Heart left ventricle (tissue), 16 donors: Measurements from ENCODE around the gene PI4KA. TPM values are rescaled to one million over a fixed set of nuclear protein-coding genes. Genes with fewer than 3 reads are reported as not detected.
A peak's percentile ranks its signal among the peaks of the same experiment; 100 is the strongest.

Experiments
- ATAC-seq, 4 donors: fragments of 200-7000 bp; cut with Tn5 transposase; one replicate each; pipeline ENCODE4 v1.9.1; 2020 to 2022; ENCODE audit warnings: moderate library complexity in 4 of 4, mild to moderate bottlenecking in 3 of 4, moderate number of reproducible peaks in 1 of 4
- DNase-seq, 5 donors: peaks; one replicate each; pipeline ENCODE4 v3.0.0-alpha.2; 2020
- H3K27ac ChIP-seq, 12 donors: fragments of 200-600 bp; sonication (generic) in 4 of 12; one replicate each; pipeline versions ENCODE4 v1.5.0 to v1.8.0; 2016 to 2022; ENCODE audit warnings: mild to moderate bottlenecking in 2 of 12
- H3K27me3 ChIP-seq, 9 donors: fragments of 200-600 bp; sonication (generic) in 2 of 9; one replicate each; pipeline versions ENCODE4 v1.5.1 to v1.8.0; 2016 to 2022; ENCODE audit warnings: mild to moderate bottlenecking in 3 of 9
- H3K36me3 ChIP-seq, 9 donors: fragments of 200-600 bp; sonication (generic) in 2 of 9; one replicate each; pipeline versions ENCODE4 v1.5.0 to v1.8.0; 2018 to 2022; ENCODE audit warnings: mild to moderate bottlenecking in 2 of 9
- H3K4me1 ChIP-seq, 12 donors: fragments of 200-600 bp; sonication (generic) in 4 of 12; one replicate each; pipeline versions ENCODE4 v1.5.0 to v1.8.0; 2016 to 2022; ENCODE audit warnings: mild to moderate bottlenecking in 3 of 12
- H3K4me3 ChIP-seq, 12 donors: fragments of 200-600 bp; sonication (generic) in 4 of 12; one replicate each; pipeline versions ENCODE4 v1.5.0 to v1.8.0; 2017 to 2022; ENCODE audit warnings: mild to moderate bottlenecking in 9 of 12, moderate library complexity in 4 of 12
- H3K9me3 ChIP-seq, 12 donors: fragments of 200-600 bp; sonication (generic) in 4 of 12; one replicate each; pipeline versions ENCODE4 v1.5.0 to v1.8.0; 2016 to 2022; ENCODE audit warnings: mild to moderate bottlenecking in 1 of 12
- CTCF ChIP-seq, 12 donors: fragments of 200-600 bp; sonication (generic) in 4 of 12; IDR thresholded peaks; one replicate each; pipeline versions ENCODE4 v1.5.0 to v1.8.0; 2018 to 2022; ENCODE audit warnings: antibody characterized with exemption in 12 of 12, mild to moderate bottlenecking in 5 of 12
- POLR2A ChIP-seq, 2 donors: fragments of 450-650 bp; IDR thresholded peaks; one replicate each; pipeline ENCODE4 v1.6.1; 2017; ENCODE audit warnings: antibody characterized with exemption in 2 of 2, mild to moderate bottlenecking in 2 of 2, moderate library complexity in 2 of 2
- WGBS, 4 donors: extraction: QIAGEN DNeasy Blood & Tissue Kit in 2 of 4; methylation state at CpG; one replicate each; pipeline versions ENCODE4 v1.1.5 to v1.1.7; 2013 to 2018; 5-methylcytosine and 5-hydroxymethylcytosine counted together
- intact Hi-C, 10 donors: fragments of 100-400 bp; cut with DNase I; formaldehyde crosslinking; loops; one replicate each; pipeline versions ENCODE4 v1.11.1 to v1.14.2; 2022
- long read RNA-seq, 3 donors: library from polyadenylated mRNA; unstranded; transcript quantifications; one replicate each; pipeline ENCODE4 v2.0.0, GENCODE V29; 2020 to 2021
- polyA plus RNA-seq, 2 donors: library from polyadenylated mRNA; stranded (reverse); fragments of 200-250 nt; gene quantifications; one replicate each; pipeline ENCODE4 v1.2.3, GENCODE V29; 2013
- total RNA-seq, 9 donors: library from RNA; depleted of rRNA in 2 of 9; stranded (reverse); fragments of >200 nt in 2 of 9; fragmentation: NEBNext Ultra II Directional in 3 of 9; extraction: Animal tissue kit (Norgen Biotek cat#: 25700) in 3 of 9; gene quantifications; one replicate each; pipeline versions ENCODE4 v1.1.0 to v1.2.4, GENCODE V29; 2016 to 2023
- donor health status: ischemic (EF 13 %, LVEDD 7.1; RV severe dilation, severe dysfunction).
- donor health status: healthy with polysubstance abuse.
- donor health status: DM: no; HTN: yes; CAD: no.
- donor health status: DM: no; HTN: no; CAD: no.
- donor health status: ischemic (EF 25% LVEDD 6.9; RV normal size, moderate dysfunction).
- donor health status: ischemic (EF 25% LVEDD 5.7; RV mildly dilated, moderate dysfunction).
- donor health status: healthy.
- donor health status: DM: yes; HTN: yes; CAD: no.
- donor health status: ischemic (EF 35%, LVEDD 5.7; RV mildly dilated, moderate dysfunction).
- donor health status: nonischemic (EF 11% LVEDD 7.7; RV severe dilation, severe dysfunction).
- donor health status: DM: yes; HTN: yes; CAD: no.
- donor health status: PGD.
- donor health status: ischemic (EF 29% LVEDD 5.4; RV normal size, mild dysfunction).
- donor health status: nonischemic (EF 23%, LVEDD 6.1; RV moderate dilation, normal function).

Gene PI4KA
- total RNA-seq (10 to 100 TPM; 34.6 to 66.4 (median 48.3) TPM), polyA plus RNA-seq (10 to 100 TPM; 20.6 to 46.9 TPM)
- long read RNA-seq, donor 1, full-length matches to known transcripts: 5 of 35 reads
- long read RNA-seq, donor 1, partial matches to known transcripts: 26 of 35 reads
- long read RNA-seq, donor 1, other reads (novel, unspliced or antisense): 4 of 35 reads
- long read RNA-seq, donor 2, transcript PI4KA-209 (23 exons, 3,026 nt): major isoform, 6 of 35 reads
- long read RNA-seq, donor 2, partial matches to known transcripts: 26 of 35 reads
- long read RNA-seq, donor 2, other reads (novel, unspliced or antisense): 3 of 35 reads
- long read RNA-seq, donor 3, full-length matches to known transcripts: 7 of 57 reads
- long read RNA-seq, donor 3, partial matches to known transcripts: 36 of 57 reads
- long read RNA-seq, donor 3, other reads (novel, unspliced or antisense): 14 of 57 reads

DNA sequence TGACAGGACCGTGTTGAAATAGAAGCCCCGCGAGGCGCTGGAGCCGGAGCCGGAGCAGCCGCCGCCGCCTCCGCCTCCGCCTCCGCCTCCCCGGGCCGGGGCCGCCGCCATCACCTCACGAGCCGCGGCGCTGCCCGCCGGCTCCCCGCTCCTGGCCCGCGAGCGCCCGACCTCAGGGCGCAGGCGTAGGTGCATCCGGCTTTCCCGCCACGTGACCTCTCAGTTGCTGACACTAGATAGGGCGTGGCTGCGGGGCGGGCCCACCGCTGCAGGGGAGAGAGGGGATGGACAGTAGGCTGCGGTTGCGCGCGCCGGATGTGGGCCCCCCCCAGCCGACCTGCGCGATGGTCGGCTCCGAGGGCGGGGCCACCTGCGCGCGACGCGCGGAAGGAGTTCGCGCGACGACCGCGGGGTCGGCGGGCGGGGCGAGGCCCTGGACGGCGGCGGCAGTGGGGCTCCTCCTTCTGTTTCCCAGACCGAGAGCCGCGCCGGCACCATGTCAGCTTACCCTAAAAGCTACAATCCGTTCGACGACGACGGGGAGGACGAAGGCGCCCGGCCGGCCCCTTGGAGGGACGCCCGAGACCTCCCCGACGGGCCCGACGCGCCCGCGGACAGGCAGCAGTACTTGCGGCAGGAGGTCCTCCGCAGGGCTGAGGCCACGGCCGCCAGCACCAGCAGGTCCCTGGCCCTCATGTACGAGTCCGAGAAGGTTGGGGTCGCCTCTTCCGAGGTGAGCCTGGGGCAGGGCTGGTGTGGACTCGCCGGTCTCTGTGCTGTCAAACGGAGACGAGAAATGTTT lies at the start of gene PI4KA, which contains the start of gene SNAP29:
TSS of gene PI4KA (minus strand) at position 197 of the 802 bp plus-strand sequence. CDS start at position 111, 86 bp downstream.
TSS of gene SNAP29 (plus strand) at position 393 of the 802 bp plus-strand sequence. CDS start at position 497, 104 bp downstream.
- Histone ChIP-seq H3K27me3 (no peaks in the 10 kb centered on the region), H3K27ac (peak within 1 kb of the TSS; percentile 59 to 95 (median 90)), H3K4me1 (peaks cover 0 to 64% (median 32%) of the 10 kb centered on the region in 12 donors), H3K36me3 (peaks cover 0 to 12% (median 7%) of the 10 kb centered on the region in 9 donors), H3K4me3 (peak within 1 kb of the TSS; percentile 78 to 98 (median 89)), H3K9me3 (no peaks in the 10 kb centered on the region)
- 0 to 2% (median 1%) methylated on average over 12 to 100 of the region's 100 CpGs for WGBS, 4 donors
- peak; percentile 98 to 99 (median 98) for ATAC-seq
- peak in 1 of 2 donors; percentile 88 for TF ChIP-seq POLR2A (IDR thresholded peaks at IDR 0.05)
- peak in 2 of 12 donors; percentile 14 to 24 for TF ChIP-seq CTCF (IDR thresholded peaks at IDR 0.05)
- intact Hi-C loops: loop anchor here in 7 of 10 donors (2.0 to 10.0 kb wide), 5 partner anchors 56 to 146 kb away; partner anchors contain the start of genes CRKL (in 6 of the 7), THAP7 (in 2 of the 7) and LZTR1 (in 1 of the 7)
- peak; percentile 99 to 100 (median 99) for DNase-seq

GRCh38 chr22:20906387-20906767 lies 47.8 kb upstream of the PI4KA start:
- no peaks in the 10 kb centered on the region for H3K36me3 ChIP-seq
- H3K27ac ChIP-seq: no peak overlapping the region
- H3K4me3 ChIP-seq: no peak overlapping the region
- peaks cover 0 to 13% (median 0%) of the 10 kb centered on the region in 12 donors for H3K4me1 ChIP-seq
- no peaks in the 10 kb centered on the region for H3K9me3 ChIP-seq
- no peaks in the 10 kb centered on the region for H3K27me3 ChIP-seq
- 73 to 84% (median 82%) methylated on average over 3 of the region's 3 CpGs for WGBS, 4 donors
- intact Hi-C loops: no loop called here
- no peak for TF ChIP-seq CTCF (IDR thresholded peaks at IDR 0.05)
- TF ChIP-seq POLR2A (IDR thresholded peaks at IDR 0.05): no peak
- DNase-seq (no peak), ATAC-seq (no peak)

DNA sequence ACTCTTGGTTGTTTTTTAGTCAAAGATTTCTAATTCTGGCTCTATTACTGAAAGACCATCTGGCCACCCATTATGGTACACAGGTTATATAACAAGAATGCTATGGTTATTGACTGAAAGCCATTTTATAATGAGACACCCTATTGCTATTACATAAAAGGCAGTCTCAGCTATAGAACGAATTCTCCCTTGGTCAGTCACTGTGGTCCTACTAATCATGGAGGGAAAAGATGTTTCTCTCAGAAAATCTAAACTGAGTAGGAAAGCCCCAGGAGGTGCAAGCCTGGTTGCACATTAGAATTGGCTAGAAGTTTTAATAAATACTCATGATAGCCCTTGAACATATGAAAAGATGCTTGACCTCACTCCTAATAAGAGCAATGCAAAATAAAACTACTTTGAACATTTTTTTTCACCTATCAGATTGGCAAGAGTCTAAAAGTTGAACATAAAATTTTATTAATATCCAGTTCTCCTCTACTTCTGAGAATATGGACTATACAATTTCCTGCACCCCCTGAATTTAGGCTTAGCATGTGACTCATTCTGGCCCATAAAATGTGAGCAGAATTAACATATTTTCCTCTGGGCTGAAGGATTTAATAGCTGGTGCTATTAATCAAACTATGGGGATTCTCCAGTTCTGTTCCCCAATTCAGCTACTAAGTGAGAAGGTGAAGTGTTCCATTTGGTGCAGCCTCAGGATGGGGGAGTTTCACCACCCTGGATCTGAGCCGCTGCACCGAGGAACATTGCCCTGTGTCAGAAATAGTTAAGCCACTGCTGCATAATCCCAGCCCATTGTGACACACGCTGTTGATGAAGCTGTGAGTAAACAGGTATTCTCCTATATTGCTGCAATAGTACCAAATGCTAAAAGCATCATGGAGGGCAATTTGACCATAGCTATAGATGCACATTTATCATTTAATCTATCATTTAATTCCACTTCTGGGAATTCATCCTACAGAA lies 47.1 kb upstream of the PI4KA start:
- WGBS, 4 donors: 68 to 89% (median 75%) methylated on average over 4 of the region's 4 CpGs
- DNase-seq: no peak
- H3K4me1 ChIP-seq: peaks cover 0 to 13% (median 0%) of the 10 kb centered on the region in 12 donors
- no peaks in the 10 kb centered on the region for H3K36me3 ChIP-seq
- H3K27ac ChIP-seq: no peak overlapping the region
- no peak for TF ChIP-seq CTCF (IDR thresholded peaks at IDR 0.05)
- no peak for TF ChIP-seq POLR2A (IDR thresholded peaks at IDR 0.05)
- H3K27me3 ChIP-seq: no peaks in the 10 kb centered on the region
- H3K4me3 ChIP-seq: no peak overlapping the region
- no peaks in the 10 kb centered on the region for H3K9me3 ChIP-seq
- ATAC-seq: no peak
- intact Hi-C loops: no loop called here
